ENCODE results near the gene RSBN1L.

Gene RSBN1L

DNA sequence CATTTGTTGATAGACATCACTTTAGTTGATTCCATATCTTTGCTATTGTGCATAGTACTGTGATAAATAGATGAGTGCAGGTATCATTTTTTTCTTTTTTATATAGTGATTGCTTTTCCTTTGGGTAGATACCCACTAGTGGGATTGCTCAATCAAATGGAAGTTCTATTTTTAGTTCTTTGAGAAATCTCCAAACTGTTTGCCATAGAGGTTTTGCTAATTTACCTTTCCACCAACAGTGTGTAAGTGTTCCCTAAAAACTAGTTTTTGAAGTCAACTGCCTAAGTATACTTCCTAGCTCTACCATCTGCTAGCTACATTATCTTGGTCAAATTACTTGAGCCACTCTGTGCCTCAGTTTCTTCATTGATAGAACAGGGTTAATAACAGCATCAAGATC, 31.5 kb upstream of the RSBN1L start:
- in situ Hi-C loops (cut with MboI; ENCODE audit: low sequenced_read_pairs, unreplicated experiment): loop anchor here (25.0 kb wide), 2 partner anchors 273 to 373 kb away; no protein-coding TSS in a partner anchor
- DNase-seq (ENCODE audit: low spot score): no peak
- TF ChIP-seq, protein P1, sequence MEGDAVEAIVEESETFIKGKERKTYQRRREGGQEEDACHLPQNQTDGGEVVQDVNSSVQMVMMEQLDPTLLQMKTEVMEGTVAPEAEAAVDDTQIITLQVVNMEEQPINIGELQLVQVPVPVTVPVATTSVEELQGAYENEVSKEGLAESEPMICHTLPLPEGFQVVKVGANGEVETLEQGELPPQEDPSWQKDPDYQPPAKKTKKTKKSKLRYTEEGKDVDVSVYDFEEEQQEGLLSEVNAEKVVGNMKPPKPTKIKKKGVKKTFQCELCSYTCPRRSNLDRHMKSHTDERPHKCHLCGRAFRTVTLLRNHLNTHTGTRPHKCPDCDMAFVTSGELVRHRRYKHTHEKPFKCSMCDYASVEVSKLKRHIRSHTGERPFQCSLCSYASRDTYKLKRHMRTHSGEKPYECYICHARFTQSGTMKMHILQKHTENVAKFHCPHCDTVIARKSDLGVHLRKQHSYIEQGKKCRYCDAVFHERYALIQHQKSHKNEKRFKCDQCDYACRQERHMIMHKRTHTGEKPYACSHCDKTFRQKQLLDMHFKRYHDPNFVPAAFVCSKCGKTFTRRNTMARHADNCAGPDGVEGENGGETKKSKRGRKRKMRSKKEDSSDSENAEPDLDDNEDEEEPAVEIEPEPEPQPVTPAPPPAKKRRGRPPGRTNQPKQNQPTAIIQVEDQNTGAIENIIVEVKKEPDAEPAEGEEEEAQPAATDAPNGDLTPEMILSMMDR (IDR thresholded peaks at IDR 0.05; ENCODE audit: borderline replicate concordance, control extremely low read depth, extremely low read depth, insufficient read depth, missing control alignments): no peak

DNA sequence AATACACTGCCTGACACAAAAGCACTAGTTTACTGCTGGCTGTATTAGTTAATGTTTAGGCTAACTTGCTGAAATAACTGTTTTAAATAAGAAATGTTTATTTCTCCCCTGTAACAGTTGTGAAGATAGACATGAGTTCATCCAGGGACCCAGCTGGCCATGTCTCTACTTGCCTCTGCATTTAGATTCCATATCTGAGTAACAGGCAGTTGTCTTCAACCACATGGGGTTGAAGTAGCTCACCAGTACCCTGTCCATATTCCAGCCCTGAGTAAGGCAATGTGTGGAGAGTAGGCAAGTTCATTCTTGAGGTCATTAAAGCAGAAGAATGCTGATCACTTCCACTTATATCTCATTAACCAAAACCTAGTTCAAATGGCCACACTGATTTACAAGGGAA, 31.1 kb upstream of the RSBN1L start:
- DNase-seq (ENCODE audit: low spot score): no peak
- in situ Hi-C loops (cut with MboI; ENCODE audit: low sequenced_read_pairs, unreplicated experiment): loop anchor here (25.0 kb wide), 2 partner anchors 272 to 372 kb away; no protein-coding TSS in a partner anchor
- TF ChIP-seq, protein P1 (IDR thresholded peaks at IDR 0.05; ENCODE audit: borderline replicate concordance, control extremely low read depth, extremely low read depth, insufficient read depth, missing control alignments): no peak

DNA sequence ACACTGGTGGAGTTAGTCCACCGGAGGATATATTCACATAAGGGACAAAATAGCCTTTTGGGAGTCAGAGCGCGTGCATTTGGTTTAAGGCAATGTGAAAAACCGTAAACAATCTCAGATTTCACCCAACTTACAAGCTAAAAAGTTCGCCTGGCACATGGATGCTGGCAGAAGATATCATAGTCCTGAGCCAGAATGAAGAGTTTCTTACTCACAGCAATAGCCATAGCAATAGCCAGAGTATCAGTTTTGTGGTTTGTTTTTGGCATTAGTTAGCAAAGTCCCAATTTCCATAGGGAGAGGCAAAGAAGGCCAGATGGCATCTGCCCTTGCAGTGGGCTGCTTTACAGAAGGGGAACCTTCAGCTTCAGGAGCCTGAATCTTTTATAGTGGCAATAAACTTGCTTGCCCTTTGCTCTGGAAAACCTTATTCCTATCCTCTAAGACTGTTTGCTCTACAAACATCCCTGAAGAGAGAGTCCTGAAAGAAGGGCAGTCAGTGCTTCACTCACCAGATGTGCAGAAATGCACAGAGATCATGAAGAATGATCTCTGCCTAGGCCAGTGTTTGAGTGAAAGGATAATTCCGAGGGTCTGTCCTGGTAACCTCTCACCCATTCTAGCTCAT, 28.7 kb upstream of the RSBN1L start:
- TF ChIP-seq, protein P1 (IDR thresholded peaks at IDR 0.05; ENCODE audit: borderline replicate concordance, control extremely low read depth, extremely low read depth, insufficient read depth, missing control alignments): no peak
- DNase-seq (ENCODE audit: low spot score): no peak
- in situ Hi-C loops (cut with MboI; ENCODE audit: low sequenced_read_pairs, unreplicated experiment): loop anchor here (25.0 kb wide), 2 partner anchors 270 to 370 kb away; no protein-coding TSS in a partner anchor

DNA sequence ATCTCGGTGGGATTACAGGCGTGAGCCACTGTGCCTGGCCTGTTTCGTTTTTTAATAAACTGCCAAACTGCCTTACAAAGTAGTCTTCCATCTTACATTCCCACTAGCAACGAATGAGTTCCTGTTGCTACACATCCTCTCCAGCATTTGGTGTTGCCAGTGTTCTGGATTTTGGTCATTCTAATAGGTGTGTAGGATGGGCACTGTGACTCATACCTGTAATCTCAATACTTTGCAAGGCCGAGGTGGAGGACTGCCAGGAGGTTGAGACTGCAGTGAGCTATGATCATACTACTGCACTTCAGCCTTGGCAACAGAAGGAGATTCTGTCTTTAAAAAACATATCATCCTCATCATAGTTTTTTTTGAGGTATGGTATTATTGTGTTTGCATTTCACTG, 21.4 kb upstream of the RSBN1L start:
- TF ChIP-seq, protein P1 (IDR thresholded peaks at IDR 0.05; ENCODE audit: borderline replicate concordance, control extremely low read depth, extremely low read depth, insufficient read depth, missing control alignments): no peak
- no peak for DNase-seq (ENCODE audit: low spot score)
- in situ Hi-C loops (cut with MboI; ENCODE audit: low sequenced_read_pairs, unreplicated experiment): loop anchor here (25.0 kb wide), 2 partner anchors 262 to 362 kb away; no protein-coding TSS in a partner anchor

DNA sequence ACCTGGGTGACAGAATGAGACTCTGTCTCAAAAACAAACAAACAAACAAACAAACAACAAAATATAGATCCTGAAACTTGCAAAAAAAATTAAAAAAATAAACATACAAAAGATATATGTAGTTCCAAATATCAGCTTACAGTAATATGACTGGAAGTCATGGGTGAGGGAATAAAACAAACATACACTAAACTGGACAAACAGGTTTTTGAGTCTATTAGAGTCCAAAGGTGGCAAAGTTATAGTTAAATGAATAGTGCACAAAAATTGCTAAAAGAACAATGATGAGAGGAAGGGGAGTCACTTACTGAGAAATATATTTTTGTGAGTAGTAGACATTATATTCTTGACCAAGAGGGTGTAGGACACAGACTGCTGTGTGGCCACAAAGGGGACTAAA, 16.7 kb upstream of the RSBN1L start:
- in situ Hi-C loops (cut with MboI; ENCODE audit: low sequenced_read_pairs, unreplicated experiment): no loop called here
- no peak for DNase-seq (ENCODE audit: low spot score)
- TF ChIP-seq, protein P1 (IDR thresholded peaks at IDR 0.05; ENCODE audit: borderline replicate concordance, control extremely low read depth, extremely low read depth, insufficient read depth, missing control alignments): no peak

DNA sequence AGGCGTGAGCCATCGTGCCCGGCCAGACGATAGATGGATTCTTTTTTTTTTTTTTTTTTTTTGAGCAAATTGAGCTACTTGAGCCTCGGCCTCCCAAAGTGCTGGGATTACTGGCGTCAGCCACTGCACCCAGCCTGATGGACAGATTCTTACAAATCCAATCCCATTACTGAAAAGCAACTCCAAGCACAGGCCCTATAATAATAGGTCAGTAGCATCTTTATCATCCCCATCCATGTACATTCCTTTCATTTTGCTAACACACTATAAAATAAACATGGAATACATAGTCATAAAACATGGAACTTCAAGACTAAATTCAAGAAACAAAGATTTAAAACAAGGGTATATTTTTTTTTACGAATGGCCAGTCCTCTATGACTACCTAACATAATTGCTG, 16.0 kb upstream of the RSBN1L start:
- TF ChIP-seq, protein P1 (IDR thresholded peaks at IDR 0.05; ENCODE audit: borderline replicate concordance, control extremely low read depth, extremely low read depth, insufficient read depth, missing control alignments): no peak
- in situ Hi-C loops (cut with MboI; ENCODE audit: low sequenced_read_pairs, unreplicated experiment): no loop called here

More for the DNA sequence above, 16.0 kb upstream of the RSBN1L start:
- no peak for DNase-seq (ENCODE audit: low spot score)

Measured in GM13976 (cell line).